OCI-LY7 (cell line): Measurements from ENCODE around the gene CMAS. TPM values are rescaled to one million over a fixed set of nuclear protein-coding genes. Genes with fewer than 3 reads are reported as not detected.

Source experiments
- BruUV-seq: library from RNA; stranded (reverse); fragments of 400-500 nt; replicated peaks from 2 replicates; lab custom pipeline; 2021; lab: Mats Ljungman, UMichigan
- CTCF ChIA-PET: fragments of 300-600 bp; sonication (Branson Sonifier 250); formaldehyde crosslinking; loops from one replicate; lab custom pipeline; 2022; ENCODE audit warnings: antibody characterized with exemption; ENCODE audit not compliant: unreplicated experiment; lab: Charles Lee
- POLR2A ChIA-PET: fragments of 300-600 bp; sonication (Branson Sonifier 250); formaldehyde crosslinking; loops from one replicate; lab custom pipeline; 2022; ENCODE audit warnings: antibody characterized with exemption; lab: Charles Lee
- DNase-seq: peaks from one replicate; pipeline ENCODE4 v3.0.0-alpha.2; 2015; ENCODE audit warnings: low spot score
- H2AFZ ChIP-seq: fragments of 200-600 bp; sonication (generic), shearing (Covaris generic); 2 replicates; pipeline ENCODE4 v1.6.1; 2014; ENCODE audit warnings: mild to moderate bottlenecking, antibody characterized with exemption, low read length, moderate library complexity
- H3K27ac ChIP-seq: fragments of 200-600 bp; sonication (generic); 2 replicates; pipeline ENCODE4 v1.5.1; 2014; ENCODE audit warnings: mixed run types, low read depth, mild to moderate bottlenecking, moderate library complexity, low read length, inconsistent platforms; ENCODE audit not compliant: poor library complexity, severe bottlenecking
- H3K36me3 ChIP-seq: fragments of 200-600 bp; sonication (generic); 2 replicates; pipeline ENCODE4 v1.6.1; 2014; ENCODE audit warnings: mild to moderate bottlenecking, antibody characterized with exemption, low read length, moderate library complexity, mixed read lengths; ENCODE audit not compliant: insufficient read depth
- H3K4me1 ChIP-seq: fragments of 200-600 bp; sonication (generic); 2 replicates; pipeline ENCODE4 v1.5.1; 2014; ENCODE audit warnings: mild to moderate bottlenecking, low read length; ENCODE audit not compliant: insufficient read depth, poor library complexity, severe bottlenecking
- H3K4me2 ChIP-seq: fragments of 200-600 bp; sonication (generic); 2 replicates; pipeline ENCODE4 v1.6.1; 2014; ENCODE audit warnings: mild to moderate bottlenecking, low read length
- H3K4me3 ChIP-seq: fragments of 200-600 bp; sonication (generic); 2 replicates; pipeline ENCODE4 v1.5.1; 2014; ENCODE audit warnings: mild to moderate bottlenecking, low read depth, low read length; ENCODE audit not compliant: poor library complexity, severe bottlenecking
- H3K79me2 ChIP-seq: fragments of 200-600 bp; sonication (generic); 2 replicates; pipeline ENCODE4 v1.6.1; 2016; ENCODE audit warnings: low read depth, mild to moderate bottlenecking, low read length, moderate library complexity, mixed read lengths; ENCODE audit not compliant: insufficient read depth
- H3K9me2 ChIP-seq: fragments of 200-600 bp; sonication (generic); 2 replicates; pipeline ENCODE4 v1.6.1; 2016; ENCODE audit warnings: mild to moderate bottlenecking, low read length, mixed read lengths; ENCODE audit not compliant: insufficient read depth
- H3K9me3 ChIP-seq: fragments of 200-600 bp; sonication (generic); 2 replicates; pipeline ENCODE4 v1.6.1; 2014; ENCODE audit warnings: mild to moderate bottlenecking, mixed run types, low read length, mixed read lengths
- H4K20me1 ChIP-seq: fragments of 200-600 bp; sonication (generic); 2 replicates; pipeline ENCODE4 v1.6.1; 2014; ENCODE audit warnings: mild to moderate bottlenecking, antibody characterized with exemption, low read length, moderate library complexity, mixed read lengths; ENCODE audit not compliant: insufficient read depth
- EZH2phosphoT487 ChIP-seq: fragments of 200-600 bp; sonication (generic); IDR thresholded peaks from 2 replicates; pipeline ENCODE4 v1.6.1; 2018; ENCODE audit warnings: low read depth, borderline replicate concordance, mild to moderate bottlenecking, mixed run types, antibody characterized with exemption, low read length, moderate library complexity, mixed read lengths
- intact Hi-C: fragments of 100-400 bp; cut with micrococcal nuclease; formaldehyde crosslinking; loops from one replicate; pipeline ENCODE4 v1.10.0; 2022; ENCODE audit not compliant: unreplicated experiment
- total RNA-seq, 2 experiments: library from RNA; depleted of rRNA in 1 of 2; stranded (reverse); fragments of >200 nt in 1 of 2; shearing (Covaris generic) in 1 of 2; gene quantifications; 2 replicates each; pipeline ENCODE4 v1.2.3, GENCODE V29; 2014 to 2022
- TF ChIP-seq, protein P1 (sequence below): fragments of 200-600 bp; sonication (generic); conservative IDR thresholded peaks from 2 replicates; pipeline ENCODE4 v1.5.1; 2014; ENCODE audit warnings: mild to moderate bottlenecking, antibody characterized with exemption, low read length, moderate library complexity, mixed read lengths

The CMAS gene
- total RNA-seq, 2 experiments from 2014 or later = 22.2 to 41.1 TPM

DNA sequence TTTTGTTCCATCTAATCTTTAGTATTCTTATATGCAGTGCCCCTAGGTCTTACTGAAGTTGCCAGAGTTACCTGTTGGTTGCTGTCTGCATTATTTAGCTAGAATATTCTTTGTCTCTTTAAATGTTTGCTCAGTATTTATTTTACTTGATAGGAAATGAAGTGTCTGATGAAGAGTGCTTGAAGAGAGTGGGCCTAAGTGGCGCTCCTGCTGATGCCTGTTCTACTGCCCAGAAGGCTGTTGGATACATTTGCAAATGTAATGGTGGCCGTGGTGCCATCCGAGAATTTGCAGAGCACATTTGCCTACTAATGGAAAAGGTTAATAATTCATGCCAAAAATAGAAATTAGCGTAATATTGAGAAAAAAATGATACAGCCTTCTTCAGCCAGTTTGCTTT is 18.9 kb downstream of the CMAS start:
- ChIA-PET POLR2A (interaction anchor here (1.2 kb wide), 1 partner anchor 14 kb away, joined by 3 read pairs; no protein-coding TSS in a partner anchor), CTCF (no interaction called here)
- TF ChIP-seq, protein P1, sequence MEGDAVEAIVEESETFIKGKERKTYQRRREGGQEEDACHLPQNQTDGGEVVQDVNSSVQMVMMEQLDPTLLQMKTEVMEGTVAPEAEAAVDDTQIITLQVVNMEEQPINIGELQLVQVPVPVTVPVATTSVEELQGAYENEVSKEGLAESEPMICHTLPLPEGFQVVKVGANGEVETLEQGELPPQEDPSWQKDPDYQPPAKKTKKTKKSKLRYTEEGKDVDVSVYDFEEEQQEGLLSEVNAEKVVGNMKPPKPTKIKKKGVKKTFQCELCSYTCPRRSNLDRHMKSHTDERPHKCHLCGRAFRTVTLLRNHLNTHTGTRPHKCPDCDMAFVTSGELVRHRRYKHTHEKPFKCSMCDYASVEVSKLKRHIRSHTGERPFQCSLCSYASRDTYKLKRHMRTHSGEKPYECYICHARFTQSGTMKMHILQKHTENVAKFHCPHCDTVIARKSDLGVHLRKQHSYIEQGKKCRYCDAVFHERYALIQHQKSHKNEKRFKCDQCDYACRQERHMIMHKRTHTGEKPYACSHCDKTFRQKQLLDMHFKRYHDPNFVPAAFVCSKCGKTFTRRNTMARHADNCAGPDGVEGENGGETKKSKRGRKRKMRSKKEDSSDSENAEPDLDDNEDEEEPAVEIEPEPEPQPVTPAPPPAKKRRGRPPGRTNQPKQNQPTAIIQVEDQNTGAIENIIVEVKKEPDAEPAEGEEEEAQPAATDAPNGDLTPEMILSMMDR = no peak
- TF ChIP-seq EZH2phosphoT487 = no peak
- Histone ChIP-seq H3K4me2 (no peak overlapping the region), H3K4me3 (no peak overlapping the region), H2AFZ (no peak overlapping the region), H3K4me1 (no peaks in the 10 kb centered on the region), H3K79me2 (no peaks in the 10 kb centered on the region), H3K36me3 (peaks cover 55% of the 10 kb centered on the region), H4K20me1 (no peaks in the 10 kb centered on the region), H3K9me2 (no peaks in the 10 kb centered on the region), H3K9me3 (no peaks in the 10 kb centered on the region), H3K27ac (no peak overlapping the region)
- intact Hi-C loops = no loop called here
- DNase-seq = no peak
- BruUV-seq = no TSS peak

DNA sequence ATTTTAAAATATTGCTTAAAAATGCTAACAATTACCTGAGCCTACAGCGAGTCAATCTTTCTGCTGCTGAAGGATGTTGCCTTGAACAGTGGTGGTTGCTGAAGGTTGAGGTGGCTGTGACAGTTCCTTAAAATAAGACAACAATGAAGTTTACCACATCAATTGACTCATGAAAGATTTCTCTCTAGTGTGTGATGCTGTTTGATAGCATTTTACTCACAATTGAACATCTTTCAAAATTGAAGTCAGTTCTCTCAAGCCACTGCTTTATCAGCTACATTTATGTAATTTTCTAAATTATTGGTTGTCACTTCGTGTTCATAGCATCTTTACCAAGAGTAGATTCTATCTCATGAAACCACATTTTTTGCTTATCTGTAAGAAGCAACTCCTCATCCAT is 20.3 kb downstream of the CMAS start:
- no peak overlapping the region for H3K27ac ChIP-seq
- H3K4me3 ChIP-seq = no peak overlapping the region
- H3K36me3 ChIP-seq = peaks cover 43% of the 10 kb centered on the region
- CTCF ChIA-PET = no interaction called here
- DNase-seq = no peak
- no peaks in the 10 kb centered on the region for H3K9me3 ChIP-seq
- TF ChIP-seq, protein P1 = no peak
- TF ChIP-seq EZH2phosphoT487 = no peak
- POLR2A ChIA-PET = no interaction called here
- H3K4me1 ChIP-seq = no peaks in the 10 kb centered on the region
- H2AFZ ChIP-seq = no peak overlapping the region
- H3K9me2 ChIP-seq = no peaks in the 10 kb centered on the region
- intact Hi-C loops = no loop called here
- BruUV-seq = no TSS peak
- H3K4me2 ChIP-seq = no peak overlapping the region
- no peaks in the 10 kb centered on the region for H4K20me1 ChIP-seq
- no peaks in the 10 kb centered on the region for H3K79me2 ChIP-seq

DNA sequence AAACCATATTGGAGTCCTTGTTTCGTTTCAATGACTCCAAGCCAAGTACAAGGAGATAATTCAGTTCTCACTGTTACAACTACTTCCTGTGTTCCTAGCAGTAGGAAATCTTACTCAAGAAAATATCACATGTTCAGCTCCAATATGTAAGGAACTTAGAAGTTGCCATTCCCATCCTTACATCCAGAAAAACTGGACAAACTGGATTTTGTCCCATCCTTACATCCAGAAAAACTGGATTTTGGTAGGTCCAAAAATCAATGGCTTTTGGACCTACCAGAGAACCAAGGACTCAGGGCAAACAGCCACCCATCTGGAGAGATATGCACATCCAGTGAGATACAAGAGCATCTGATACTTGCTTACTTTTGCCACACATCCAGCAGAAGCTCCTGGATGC is 23.8 kb downstream of the CMAS start:
- no peaks in the 10 kb centered on the region for H3K9me2 ChIP-seq
- intact Hi-C loops = no loop called here
- no peak overlapping the region for H3K4me3 ChIP-seq
- no peaks in the 10 kb centered on the region for H3K79me2 ChIP-seq
- peaks cover 7% of the 10 kb centered on the region; the same call in 1 of the 2 replicates for H3K9me3 ChIP-seq
- no peaks in the 10 kb centered on the region for H4K20me1 ChIP-seq
- H3K4me2 ChIP-seq = no peak overlapping the region
- TF ChIP-seq, protein P1 = no peak
- no peak for TF ChIP-seq EZH2phosphoT487
- BruUV-seq = no TSS peak
- no peak overlapping the region for H2AFZ ChIP-seq
- ChIA-PET CTCF (no interaction called here), POLR2A (interaction anchor here (1.0 to 1.4 kb wide), 3 partner anchors 9 to 34 kb away, joined by 3 to 10 read pairs (median 8); no protein-coding TSS in a partner anchor)
- no peaks in the 10 kb centered on the region for H3K4me1 ChIP-seq
- peaks cover 19% of the 10 kb centered on the region for H3K36me3 ChIP-seq
- H3K27ac ChIP-seq = no peak overlapping the region
- DNase-seq = no peak
